Erythroblast (primary cell): ENCODE measurements around the gene RAB20.

ENCODE experiments used
- GATA1 ChIP-seq: IDR thresholded peaks from 2 replicates; pipeline ENCODE4 v1.6.1; 2011; ENCODE audit warnings: low read depth, mild to moderate bottlenecking, control low read depth, low read length, moderate library complexity
- POLR2A ChIP-seq: IDR thresholded peaks from 2 replicates; pipeline ENCODE4 v1.6.1; 2011; ENCODE audit warnings: mild to moderate bottlenecking, low read length

- TF ChIP-seq POLR2A (no peak), GATA1 (no peak)
These were observed 53.7 kb downstream of the RAB20 start for GRCh38 chr13:110507678-110508381.
